HCT116 (cell line): ENCODE measurements around the gene CDK5R1. TPM values are rescaled to one million over a fixed set of nuclear protein-coding genes. Genes with fewer than 3 reads are reported as not detected.

Source experiments
- ATAC-seq: fragments of 200-7000 bp; cut with Tn5 transposase; 2 replicates; pipeline ENCODE4 v1.9.1; 2020; ENCODE audit warnings: mild to moderate bottlenecking, moderate library complexity
- BruUV-seq: library from RNA; stranded (reverse); fragments of 400-500 nt; replicated peaks from 2 replicates; lab custom pipeline; 2021; lab: Mats Ljungman, UMichigan
- CTCF ChIA-PET: fragments of 300-600 bp; sonication (Branson Sonifier 250); formaldehyde crosslinking; loops from one replicate; lab custom pipeline; 2021; ENCODE audit warnings: antibody characterized with exemption; lab: Charles Lee
- POLR2A ChIA-PET: fragments of 300-600, 350-600 bp; sonication (Branson Sonifier 250); formaldehyde crosslinking; loops from one replicate; lab custom pipeline; 2021; ENCODE audit warnings: antibody characterized with exemption; lab: Charles Lee
- RAD21 ChIA-PET, 2 experiments: fragments of 300-600 bp; sonication (Branson Sonifier 250); formaldehyde crosslinking; loops; one replicate each; lab custom pipeline; 2023; ENCODE audit warnings: low total read pairs in 2 of 2; ENCODE audit not compliant: uncharacterized antibody in 2 of 2, unreplicated experiment in 2 of 2, low non-redundant PET in 1 of 2; lab: Charles Lee
- DNase-seq: peaks from one replicate; pipeline ENCODE4 v3.0.0-alpha.2; 2010; ENCODE audit warnings: low read depth, low spot score
- H2AFZ ChIP-seq: fragments of 200-600 bp; shearing (Covaris generic), sonication (generic); 2 replicates; pipeline ENCODE4 v1.6.1; 2017; ENCODE audit warnings: low read depth, mixed run types, mixed read lengths, antibody characterized with exemption, low read length; ENCODE audit not compliant: poor library complexity, severe bottlenecking
- H3K27ac ChIP-seq: 2 replicates; pipeline ENCODE4 v1.5.1; 2012; ENCODE audit warnings: low read depth, low read length
- H3K27me3 ChIP-seq: fragments of 200-600 bp; sonication (generic); 2 replicates; pipeline ENCODE4 v1.6.1; 2016; ENCODE audit warnings: mixed run types, low read length, mixed read lengths; ENCODE audit not compliant: insufficient read depth
- H3K36me3 ChIP-seq, 2 experiments: fragments of 200-500 bp in 1 of 2; fragments of 200-600 bp in 1 of 2; sonication (Bioruptor generic) in 1 of 2; sonication (generic) in 1 of 2; 2 replicates each; pipeline versions ENCODE4 v1.5.1 to v1.6.1; 2014 to 2016; ENCODE audit warnings: low read length in 2 of 2, inconsistent platforms in 1 of 2, mixed read lengths in 1 of 2, mixed run types in 1 of 2; ENCODE audit not compliant: insufficient read depth in 2 of 2, control insufficient read depth in 1 of 2
- H3K4me1 ChIP-seq, 2 experiments: fragments of 200-600 bp in 1 of 2; sonication (generic) in 1 of 2; 2 replicates each; pipeline versions ENCODE4 v1.5.1 to v1.6.1; 2012 to 2017; ENCODE audit warnings: low read length in 2 of 2, inconsistent platforms in 1 of 2, mild to moderate bottlenecking in 1 of 2, mixed read lengths in 1 of 2, mixed run types in 1 of 2, moderate library complexity in 1 of 2; ENCODE audit not compliant: insufficient read depth in 2 of 2, control insufficient read depth in 1 of 2
- H3K4me2 ChIP-seq: fragments of 200-600 bp; sonication (generic); 2 replicates; pipeline ENCODE4 v1.6.1; 2017; ENCODE audit warnings: mixed run types, low read length, mixed read lengths
- H3K4me3 ChIP-seq, 2 experiments: fragments of 200-600 bp in 1 of 2; sonication (generic) in 1 of 2; replicated peaks in 1 of 2; 2 replicates each; pipeline ENCODE4 v1.5.1; 2011 to 2016; ENCODE audit warnings: low read length in 2 of 2, control low read depth in 1 of 2, low read depth in 1 of 2, mild to moderate bottlenecking in 1 of 2, mixed read lengths in 1 of 2, mixed run types in 1 of 2
- H3K79me2 ChIP-seq: fragments of 200-600 bp; sonication (generic); 2 replicates; pipeline ENCODE4 v1.6.1; 2017; ENCODE audit warnings: mild to moderate bottlenecking, mixed run types, low read length, moderate library complexity, mixed read lengths; ENCODE audit not compliant: insufficient read depth
- H3K9ac ChIP-seq: fragments of 200-600 bp; sonication (generic); 2 replicates; pipeline ENCODE4 v1.6.1; 2016; ENCODE audit warnings: low read length, mixed read lengths
- H3K9me2 ChIP-seq: fragments of 200-600 bp; sonication (generic), shearing (Covaris generic); 2 replicates; pipeline ENCODE4 v1.6.1; 2017; ENCODE audit warnings: mixed run types, mild to moderate bottlenecking, moderate library complexity; ENCODE audit not compliant: insufficient read depth
- H3K9me3 ChIP-seq, 2 experiments: fragments of 200-500 bp in 1 of 2; fragments of 200-600 bp in 1 of 2; sonication (Bioruptor generic) in 1 of 2; sonication (generic) in 1 of 2; 2 replicates each; pipeline ENCODE4 v1.6.1; 2014 to 2017; ENCODE audit warnings: low read length in 2 of 2, mixed read lengths in 2 of 2, inconsistent platforms in 1 of 2, low read depth in 1 of 2, mild to moderate bottlenecking in 1 of 2, mixed run types in 1 of 2, moderate library complexity in 1 of 2; ENCODE audit not compliant: control insufficient read depth in 1 of 2, insufficient read depth in 1 of 2
- H4K20me1 ChIP-seq: fragments of 200-600 bp; sonication (generic), shearing (Covaris generic); 2 replicates; pipeline ENCODE4 v1.6.1; 2017; ENCODE audit warnings: mixed run types, mild to moderate bottlenecking, moderate library complexity; ENCODE audit not compliant: insufficient read depth
- CBX3 ChIP-seq: IDR thresholded peaks from 2 replicates; pipeline ENCODE4 v1.6.1; 2012; ENCODE audit warnings: low read depth
- ELF1 ChIP-seq: IDR thresholded peaks from 2 replicates; pipeline ENCODE4 v1.6.1; 2012; ENCODE audit warnings: low read depth, borderline replicate concordance
- FOSL1 ChIP-seq: IDR thresholded peaks from 2 replicates; pipeline ENCODE4 v1.6.1; 2012; ENCODE audit warnings: low read depth
- JUND ChIP-seq: IDR thresholded peaks from 2 replicates; pipeline ENCODE4 v1.6.1; 2012
- POLR2AphosphoS5 ChIP-seq: IDR thresholded peaks from 2 replicates; pipeline ENCODE4 v1.6.1; 2011; ENCODE audit warnings: mild to moderate bottlenecking, low read depth, low read length, moderate library complexity
- SIN3A ChIP-seq: IDR thresholded peaks from 2 replicates; pipeline ENCODE4 v1.6.1; 2012; ENCODE audit warnings: low read depth
- SP1 ChIP-seq: IDR thresholded peaks from 2 replicates; pipeline ENCODE4 v1.6.1; 2012; ENCODE audit warnings: low read depth
- SRF ChIP-seq: IDR thresholded peaks from 2 replicates; pipeline ENCODE4 v1.6.1; 2012; ENCODE audit warnings: low read depth
- TCF7L2 ChIP-seq: IDR thresholded peaks from 2 replicates; pipeline ENCODE4 v1.7.0; 2011; ENCODE audit warnings: borderline replicate concordance, inconsistent platforms; ENCODE audit not compliant: insufficient read depth, insufficient read length; ENCODE audit errors: extremely low read depth
- YY1 ChIP-seq: IDR thresholded peaks from 2 replicates; pipeline ENCODE4 v1.6.1; 2011; ENCODE audit warnings: low read length, low read depth, moderate library complexity, mild to moderate bottlenecking; ENCODE audit not compliant: insufficient replicate concordance; ENCODE audit errors: extremely low read depth
- intact Hi-C: fragments of 100-400 bp; cut with micrococcal nuclease; formaldehyde crosslinking; loops from 2 replicates; pipeline ENCODE4 v1.10.0; 2022
- total RNA-seq: library from RNA; stranded (reverse); gene quantifications from one replicate; pipeline ENCODE4 v1.2.1, GENCODE V29; 2021; ENCODE audit not compliant: unreplicated experiment
- TF ChIP-seq, protein P1 (sequence below): IDR thresholded peaks from 2 replicates; pipeline ENCODE4 v1.6.1; 2012
- TF ChIP-seq, protein P2 (sequence below): IDR thresholded peaks from 2 replicates; pipeline ENCODE4 v1.6.1; 2012
- TF ChIP-seq, protein P3 (sequence below), 3 experiments: fragments of 200-600 bp in 1 of 3; sonication (generic) in 1 of 3; IDR thresholded peaks in 2 of 3; conservative IDR thresholded peaks in 1 of 3; 2 replicates each; pipeline ENCODE4 v1.5.1; 2012 to 2017; ENCODE audit warnings: low read depth in 2 of 3, low read length in 2 of 3, antibody characterized with exemption in 1 of 3, borderline replicate concordance in 1 of 3, control low read depth in 1 of 3, mild to moderate bottlenecking in 1 of 3, mixed read lengths in 1 of 3, mixed run types in 1 of 3, moderate library complexity in 1 of 3; ENCODE audit not compliant: insufficient read depth in 1 of 3
- TF ChIP-seq, protein P4 (sequence below): IDR thresholded peaks from 2 replicates; pipeline ENCODE4 v1.6.1; 2011; ENCODE audit warnings: mild to moderate bottlenecking, low read length, moderate library complexity; ENCODE audit not compliant: insufficient replicate concordance; ENCODE audit errors: extremely low read depth

The CDK5R1 gene
- total RNA-seq, 1 experiment from 2014 or later: 5.4 TPM

DNA sequence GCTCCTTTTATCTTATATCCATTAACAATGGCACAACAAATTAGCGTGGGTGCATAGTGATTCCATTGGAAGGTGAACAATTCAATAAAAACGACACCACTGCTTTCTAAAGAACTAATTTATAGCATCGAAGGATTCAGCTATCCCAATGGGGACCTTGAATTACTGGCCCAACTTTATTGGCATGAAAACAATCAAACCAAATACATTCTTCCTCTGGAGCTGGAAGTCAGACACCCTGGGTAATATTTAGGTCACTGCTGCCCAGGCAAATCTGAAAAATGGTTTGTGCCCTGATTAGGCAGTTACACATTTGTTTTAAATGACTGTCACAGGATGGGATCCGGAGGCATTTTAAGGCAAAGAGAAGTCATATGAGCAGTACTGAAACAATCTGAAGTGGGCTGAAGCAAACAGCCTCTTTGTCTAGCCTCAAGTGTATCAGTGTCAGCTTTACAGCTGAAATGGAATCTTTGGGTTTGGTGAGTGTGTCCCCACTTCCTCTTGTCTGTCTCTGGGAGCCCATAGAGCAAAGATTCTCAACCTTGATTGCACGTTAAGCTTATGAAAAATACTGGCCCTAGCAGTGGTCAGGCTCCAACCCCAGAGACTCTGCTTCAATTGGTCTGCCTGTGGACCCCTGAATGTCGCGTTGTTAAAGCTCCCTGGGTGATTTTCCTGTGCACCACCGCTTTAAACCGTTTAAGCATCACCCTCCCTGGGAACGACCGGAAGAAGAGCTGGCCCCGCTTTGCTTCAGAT is 30.3 kb downstream of the CDK5R1 start:
- intact Hi-C loops: loop anchor here (10.0 kb wide), 1 partner anchor 62 kb away; no protein-coding TSS in a partner anchor
- ChIA-PET POLR2A (no interaction called here), CTCF (no interaction called here), RAD21 (no interaction called here)
- peaks cover 8 to 11% of the 10 kb centered on the region in 2 experiments for H3K4me1 ChIP-seq
- H3K27me3 ChIP-seq: no peaks in the 10 kb centered on the region
- H4K20me1 ChIP-seq: no peaks in the 10 kb centered on the region
- DNase-seq: no peak
- H3K9me2 ChIP-seq: no peaks in the 10 kb centered on the region
- no TSS peak for BruUV-seq
- H3K9me3 ChIP-seq: no peaks in the 10 kb centered on the region
- H3K4me2 ChIP-seq: no peak overlapping the region
- no peak for ATAC-seq
- TF ChIP-seq SP1 (no peak), CBX3 (no peak), POLR2AphosphoS5 (no peak), FOSL1 (no peak), SRF (no peak), JUND (no peak), YY1 (no peak), SIN3A (no peak), ELF1 (no peak), TCF7L2 (no peak)
- TF ChIP-seq, protein P1, sequence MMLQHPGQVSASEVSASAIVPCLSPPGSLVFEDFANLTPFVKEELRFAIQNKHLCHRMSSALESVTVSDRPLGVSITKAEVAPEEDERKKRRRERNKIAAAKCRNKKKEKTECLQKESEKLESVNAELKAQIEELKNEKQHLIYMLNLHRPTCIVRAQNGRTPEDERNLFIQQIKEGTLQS: no peak
- TF ChIP-seq, protein P2, sequence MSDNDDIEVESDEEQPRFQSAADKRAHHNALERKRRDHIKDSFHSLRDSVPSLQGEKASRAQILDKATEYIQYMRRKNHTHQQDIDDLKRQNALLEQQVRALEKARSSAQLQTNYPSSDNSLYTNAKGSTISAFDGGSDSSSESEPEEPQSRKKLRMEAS: no peak
- TF ChIP-seq, protein P3, sequence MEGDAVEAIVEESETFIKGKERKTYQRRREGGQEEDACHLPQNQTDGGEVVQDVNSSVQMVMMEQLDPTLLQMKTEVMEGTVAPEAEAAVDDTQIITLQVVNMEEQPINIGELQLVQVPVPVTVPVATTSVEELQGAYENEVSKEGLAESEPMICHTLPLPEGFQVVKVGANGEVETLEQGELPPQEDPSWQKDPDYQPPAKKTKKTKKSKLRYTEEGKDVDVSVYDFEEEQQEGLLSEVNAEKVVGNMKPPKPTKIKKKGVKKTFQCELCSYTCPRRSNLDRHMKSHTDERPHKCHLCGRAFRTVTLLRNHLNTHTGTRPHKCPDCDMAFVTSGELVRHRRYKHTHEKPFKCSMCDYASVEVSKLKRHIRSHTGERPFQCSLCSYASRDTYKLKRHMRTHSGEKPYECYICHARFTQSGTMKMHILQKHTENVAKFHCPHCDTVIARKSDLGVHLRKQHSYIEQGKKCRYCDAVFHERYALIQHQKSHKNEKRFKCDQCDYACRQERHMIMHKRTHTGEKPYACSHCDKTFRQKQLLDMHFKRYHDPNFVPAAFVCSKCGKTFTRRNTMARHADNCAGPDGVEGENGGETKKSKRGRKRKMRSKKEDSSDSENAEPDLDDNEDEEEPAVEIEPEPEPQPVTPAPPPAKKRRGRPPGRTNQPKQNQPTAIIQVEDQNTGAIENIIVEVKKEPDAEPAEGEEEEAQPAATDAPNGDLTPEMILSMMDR (IDR thresholded peaks at IDR 0.05 in 2 of 3, conservative IDR thresholded peaks at IDR 0.05 in 1 of 3; ENCODE audit: borderline replicate concordance in 1 of 3, insufficient read depth in 1 of 3, low read depth in 2 of 3, low read length in 2 of 3): no peak
- TF ChIP-seq, protein P4, sequence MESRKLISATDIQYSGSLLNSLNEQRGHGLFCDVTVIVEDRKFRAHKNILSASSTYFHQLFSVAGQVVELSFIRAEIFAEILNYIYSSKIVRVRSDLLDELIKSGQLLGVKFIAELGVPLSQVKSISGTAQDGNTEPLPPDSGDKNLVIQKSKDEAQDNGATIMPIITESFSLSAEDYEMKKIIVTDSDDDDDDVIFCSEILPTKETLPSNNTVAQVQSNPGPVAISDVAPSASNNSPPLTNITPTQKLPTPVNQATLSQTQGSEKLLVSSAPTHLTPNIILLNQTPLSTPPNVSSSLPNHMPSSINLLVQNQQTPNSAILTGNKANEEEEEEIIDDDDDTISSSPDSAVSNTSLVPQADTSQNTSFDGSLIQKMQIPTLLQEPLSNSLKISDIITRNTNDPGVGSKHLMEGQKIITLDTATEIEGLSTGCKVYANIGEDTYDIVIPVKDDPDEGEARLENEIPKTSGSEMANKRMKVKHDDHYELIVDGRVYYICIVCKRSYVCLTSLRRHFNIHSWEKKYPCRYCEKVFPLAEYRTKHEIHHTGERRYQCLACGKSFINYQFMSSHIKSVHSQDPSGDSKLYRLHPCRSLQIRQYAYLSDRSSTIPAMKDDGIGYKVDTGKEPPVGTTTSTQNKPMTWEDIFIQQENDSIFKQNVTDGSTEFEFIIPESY: no peak
- H3K36me3 ChIP-seq: no peaks in the 10 kb centered on the region
- no peak overlapping the region for H3K4me3 ChIP-seq
- H3K9ac ChIP-seq: no peak overlapping the region
- H2AFZ ChIP-seq: no peak overlapping the region
- H3K27ac ChIP-seq: no peak overlapping the region
- H3K79me2 ChIP-seq: no peaks in the 10 kb centered on the region
